Effector CD4-positive, alpha-beta T cell (primary cell): Measurements from ENCODE around the gene BSDC1.

Experiments used
- DNase-seq: peaks from one replicate; pipeline ENCODE4 v3.0.0-alpha.2; 2020

BSDC1 gene

DNA sequence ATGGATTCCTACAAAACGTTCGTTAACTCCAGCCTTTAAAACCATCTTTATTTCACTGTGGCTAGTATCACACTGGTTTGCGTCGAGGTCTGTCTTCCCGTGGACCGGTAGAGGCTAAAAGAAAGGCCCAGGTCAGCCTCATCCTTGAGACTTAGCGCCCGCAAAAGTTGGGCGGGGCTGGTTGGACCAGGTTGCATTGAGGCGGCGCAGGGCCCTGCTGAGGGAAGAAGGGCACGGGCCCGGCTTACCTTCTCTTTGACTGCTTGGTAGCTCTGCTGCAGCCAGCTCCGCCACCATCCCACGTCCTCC is 455 bp downstream of the BSDC1 start:
- DNase-seq: no peak

DNA sequence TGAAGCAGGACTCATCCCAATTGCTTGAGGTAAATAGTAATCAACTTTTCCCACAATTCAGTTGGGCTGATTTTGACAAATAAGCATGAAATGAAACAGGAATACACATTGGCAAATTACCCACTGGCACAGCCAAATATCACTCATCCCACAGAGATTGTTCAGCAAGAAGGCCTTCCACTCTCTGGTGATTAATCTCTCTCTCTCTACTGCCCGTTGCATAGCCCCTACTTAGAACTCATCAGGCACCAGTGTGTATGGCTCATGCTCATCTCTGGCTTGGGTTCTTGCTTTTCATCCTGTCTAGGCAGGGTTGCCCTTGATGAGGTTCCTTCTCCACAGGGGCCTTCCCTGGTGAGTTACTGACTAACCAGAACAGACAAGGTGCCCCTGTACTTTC is 1.1 kb downstream of the BSDC1 start:
- DNase-seq: no peak

DNA sequence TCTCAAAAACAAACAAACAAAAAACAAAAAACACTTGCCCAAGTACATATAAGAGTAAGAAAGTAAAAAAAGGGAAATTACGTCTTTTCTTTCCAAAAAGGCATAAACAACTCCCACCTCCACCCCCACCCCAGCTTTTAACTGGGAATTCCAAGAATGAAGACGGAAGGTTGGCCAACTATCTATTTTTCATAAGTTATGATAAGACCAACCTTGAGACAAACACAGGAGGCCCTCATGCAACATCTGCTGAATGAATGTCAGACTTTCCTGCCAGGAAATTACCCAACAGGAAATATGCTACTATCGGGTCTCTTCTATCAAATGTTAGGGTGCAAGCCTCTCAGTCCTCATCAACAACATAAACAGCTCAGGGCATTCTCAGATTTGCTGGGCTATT is 1.9 kb downstream of the BSDC1 start:
- no peak for DNase-seq

DNA sequence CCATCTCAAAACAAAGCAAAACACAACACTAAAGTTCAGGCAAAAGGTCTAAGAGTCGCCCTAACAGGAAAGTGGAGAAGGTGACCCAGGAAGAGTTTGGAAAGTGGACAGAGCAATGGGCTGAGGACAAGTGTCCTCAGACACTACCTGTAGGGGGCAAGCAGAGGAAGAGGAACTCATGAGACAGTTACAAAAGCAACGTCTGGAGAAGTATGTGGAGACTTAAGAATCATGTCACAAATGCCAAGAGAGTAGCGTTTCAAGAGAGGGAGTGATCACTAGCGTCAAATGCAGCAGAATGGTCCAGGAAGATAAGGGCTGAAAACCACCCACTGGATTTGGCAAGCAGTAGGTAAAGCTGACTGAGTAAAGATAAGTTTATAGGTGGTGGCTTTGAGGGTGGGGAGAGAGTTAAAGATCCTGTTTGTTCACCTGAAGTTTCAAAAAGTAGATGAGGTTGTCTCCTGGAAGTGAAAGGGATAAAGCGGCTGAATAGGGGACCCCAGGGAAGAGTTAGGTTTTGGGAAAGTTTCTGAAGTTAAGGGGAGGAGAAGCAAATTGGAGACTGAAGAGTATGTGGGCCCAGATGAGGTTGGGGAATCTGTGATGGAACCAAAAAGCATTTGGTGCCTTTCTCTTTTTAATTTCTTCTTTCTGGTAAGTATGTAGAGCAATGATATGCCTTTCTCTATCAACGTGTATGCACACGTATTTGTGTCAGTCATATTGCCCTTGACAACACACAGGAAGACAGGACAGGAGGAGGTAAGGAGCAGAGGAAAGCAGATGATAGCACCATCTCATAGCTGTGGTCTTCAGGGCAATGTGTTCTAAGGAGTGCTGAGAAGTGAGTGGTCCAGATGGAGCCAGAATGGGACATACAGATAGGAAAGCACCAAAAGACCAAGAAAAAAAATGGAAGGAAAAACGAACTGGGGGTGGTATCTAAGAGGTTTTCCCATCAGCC is 3.1 kb downstream of the BSDC1 start:
- no peak for DNase-seq

DNA sequence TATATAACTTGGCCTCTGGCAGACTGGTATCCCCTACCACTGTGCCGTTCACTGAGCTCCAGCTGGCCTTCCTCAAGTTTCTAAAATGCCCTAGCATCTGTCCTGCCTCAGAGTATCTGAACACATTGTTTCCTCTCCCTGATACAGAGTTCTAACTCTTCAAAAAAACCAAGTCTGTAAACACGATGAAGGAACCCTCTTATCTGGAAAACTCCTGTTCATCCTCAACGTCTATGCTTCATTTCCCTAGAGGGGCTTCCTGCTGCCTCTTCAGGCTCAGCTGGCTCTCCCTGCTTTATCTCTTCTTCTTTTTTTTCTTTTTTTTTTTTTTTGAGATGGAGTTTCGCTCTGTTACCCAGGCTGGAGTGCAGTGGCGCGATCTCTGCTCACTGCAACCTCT is 5.6 kb downstream of the BSDC1 start:
- DNase-seq: no peak

DNA sequence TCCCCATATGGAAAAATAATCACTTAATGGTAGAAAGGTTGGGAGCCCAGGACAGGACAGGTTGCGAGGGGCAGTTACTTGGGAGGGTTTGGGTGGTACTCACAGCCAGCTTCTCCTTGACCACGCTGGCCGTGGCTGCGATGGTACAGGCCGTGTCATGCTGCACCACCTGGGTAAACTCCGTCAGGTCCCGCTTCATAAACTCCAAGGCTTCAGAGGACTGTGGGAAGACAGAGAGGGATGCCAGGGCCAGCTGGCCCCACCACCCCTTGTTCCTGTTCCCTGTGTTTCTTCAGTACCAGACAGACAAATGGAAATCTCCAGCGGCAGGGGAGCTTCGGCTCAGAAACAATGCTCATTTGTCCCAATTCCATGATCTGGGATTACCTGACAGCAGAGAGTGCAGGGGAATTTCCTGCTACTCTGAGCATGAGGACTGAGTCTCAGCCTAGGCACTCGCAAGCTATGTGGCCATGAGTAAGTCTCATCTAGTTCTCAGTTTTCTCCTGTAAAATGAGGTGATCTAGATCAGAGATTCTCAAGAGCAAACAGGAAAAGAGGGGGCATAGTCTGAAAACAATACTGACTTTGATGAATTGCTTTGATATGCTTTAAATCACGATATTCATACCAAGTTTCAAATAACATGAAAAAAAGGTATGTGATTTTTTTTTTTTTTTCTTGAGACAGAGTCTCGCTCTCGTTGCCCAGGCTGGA is 7.4 kb downstream of the BSDC1 start:
- DNase-seq: no peak

DNA sequence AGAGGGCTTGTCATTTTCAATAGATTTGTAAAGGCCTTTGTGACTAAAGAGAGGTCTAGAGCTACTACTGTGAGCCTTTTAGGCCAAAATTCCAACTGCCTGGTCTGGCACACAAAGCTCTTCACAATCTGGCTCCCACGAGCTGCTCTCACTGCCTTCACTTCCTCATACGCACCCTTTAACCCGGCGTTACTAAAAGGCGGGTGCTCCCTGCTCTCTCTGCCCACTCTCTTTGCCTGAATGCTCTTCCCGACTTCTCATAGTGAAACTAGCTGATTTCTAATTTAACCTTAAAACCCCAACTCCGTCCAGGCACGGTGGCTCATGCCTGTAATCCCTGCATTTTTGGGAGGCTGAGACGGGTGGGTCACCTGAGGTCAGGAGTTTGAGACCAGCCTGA is 14.2 kb downstream of the BSDC1 start:
- DNase-seq: no peak

DNA sequence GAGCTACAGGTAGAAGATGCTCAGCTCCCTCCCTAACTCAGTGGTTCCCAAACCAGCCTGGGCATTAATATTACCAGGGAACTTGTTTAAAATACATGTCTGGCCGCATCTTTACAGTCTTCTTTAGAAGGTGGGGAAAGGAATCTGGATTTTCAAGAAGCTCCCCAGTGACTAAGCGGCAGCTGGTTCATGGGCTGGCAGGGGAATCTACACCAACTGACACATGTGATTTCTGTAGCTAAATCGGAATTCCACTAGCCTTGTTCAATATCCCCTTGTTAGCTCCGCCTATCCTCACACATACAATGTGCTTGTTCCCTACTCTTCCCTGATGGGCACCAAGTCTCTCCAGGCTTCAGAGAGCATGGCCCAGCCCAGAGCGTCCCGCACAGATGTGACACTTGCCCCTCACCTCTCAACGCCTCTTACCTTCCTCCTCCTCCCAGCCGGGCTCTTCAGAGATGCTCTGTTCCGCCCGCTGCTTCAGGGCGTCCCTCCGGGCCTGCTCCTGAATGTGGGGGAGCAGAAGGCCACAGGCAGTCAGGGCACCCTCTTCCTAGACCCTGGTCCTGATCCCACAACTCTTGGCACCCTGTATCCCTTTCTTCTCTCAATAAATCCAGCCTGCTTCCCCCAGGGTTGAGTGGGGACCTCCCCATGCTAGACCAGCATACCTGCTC is 16.6 kb downstream of the BSDC1 start:
- no peak for DNase-seq

DNA sequence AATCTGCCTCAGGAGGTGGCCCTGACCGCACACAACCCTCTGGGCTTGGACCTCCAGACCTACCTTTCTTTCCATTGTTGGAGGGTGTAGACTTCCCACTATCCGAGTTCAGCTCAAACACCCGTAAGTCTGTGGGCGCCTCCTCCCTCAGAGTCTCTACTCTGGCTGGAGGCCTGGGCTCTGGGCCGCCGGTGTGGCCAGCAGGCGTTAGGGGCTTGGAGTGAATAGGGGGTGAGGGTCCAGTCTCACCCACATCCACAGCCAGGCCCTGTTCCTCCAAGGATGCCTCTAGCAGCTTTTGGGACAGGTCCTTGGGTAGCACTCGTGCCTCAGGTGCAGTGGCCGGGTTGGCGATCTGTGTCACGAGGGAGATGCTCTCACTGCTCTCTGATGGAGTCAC is 18.0 kb downstream of the BSDC1 start:
- no peak for DNase-seq

DNA sequence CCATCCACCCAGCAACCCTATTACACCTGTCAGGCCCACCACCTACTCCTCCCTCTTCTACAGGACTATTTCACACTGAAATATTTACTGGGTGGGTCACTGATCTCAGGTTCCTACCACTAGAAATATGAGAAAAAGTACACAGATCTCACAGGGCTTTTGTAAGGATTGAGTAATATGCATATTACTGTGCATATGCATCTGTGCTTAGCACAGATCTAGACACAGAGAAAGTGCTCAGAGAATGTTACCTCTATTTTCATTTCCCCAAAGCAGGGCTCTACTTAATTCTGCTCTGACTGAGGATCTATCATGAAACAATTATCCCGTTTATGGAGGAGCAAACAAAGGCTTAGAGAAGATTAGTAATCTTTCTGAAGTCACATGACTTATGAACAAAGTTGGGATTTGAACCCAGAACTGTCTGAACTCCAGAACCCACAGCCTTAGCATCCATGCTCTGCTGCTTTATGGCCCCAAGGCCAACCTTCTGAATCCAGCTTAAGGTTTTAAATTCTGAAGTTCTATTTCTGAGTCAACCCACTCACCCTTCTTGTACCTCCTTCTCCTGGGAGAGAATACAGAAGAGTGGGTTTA is 20.1 kb downstream of the BSDC1 start:
- no peak for DNase-seq

DNA sequence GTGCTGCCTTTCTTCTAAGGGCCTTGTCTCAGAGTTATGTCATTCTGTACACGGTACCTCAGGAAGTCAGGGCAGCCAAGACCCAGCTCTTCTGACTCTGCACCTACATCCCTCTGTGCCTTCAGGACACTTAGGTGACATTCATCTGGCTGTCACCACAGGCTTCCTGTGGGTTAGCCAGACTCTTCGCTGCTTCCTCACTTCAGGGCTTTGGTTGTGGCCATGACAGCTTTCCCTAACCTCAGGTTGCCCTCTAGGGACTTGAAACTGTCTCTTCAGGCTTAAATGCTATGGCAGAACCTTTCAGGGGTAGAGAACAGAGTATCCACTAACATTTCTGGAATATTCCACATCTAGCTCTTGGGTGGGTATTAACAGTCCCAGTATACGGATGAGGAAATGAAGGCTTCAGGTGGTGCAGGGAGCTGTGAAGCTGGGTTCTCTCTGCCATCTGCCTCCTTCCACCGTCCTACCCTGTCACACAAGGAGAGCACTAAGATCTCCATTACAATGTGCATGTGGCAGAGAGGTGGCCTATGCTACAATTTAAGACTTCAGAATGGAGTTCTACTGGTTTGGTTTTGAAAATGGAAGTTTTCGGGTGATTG is 22.0 kb downstream of the BSDC1 start:
- DNase-seq: peak; percentile 42

DNA sequence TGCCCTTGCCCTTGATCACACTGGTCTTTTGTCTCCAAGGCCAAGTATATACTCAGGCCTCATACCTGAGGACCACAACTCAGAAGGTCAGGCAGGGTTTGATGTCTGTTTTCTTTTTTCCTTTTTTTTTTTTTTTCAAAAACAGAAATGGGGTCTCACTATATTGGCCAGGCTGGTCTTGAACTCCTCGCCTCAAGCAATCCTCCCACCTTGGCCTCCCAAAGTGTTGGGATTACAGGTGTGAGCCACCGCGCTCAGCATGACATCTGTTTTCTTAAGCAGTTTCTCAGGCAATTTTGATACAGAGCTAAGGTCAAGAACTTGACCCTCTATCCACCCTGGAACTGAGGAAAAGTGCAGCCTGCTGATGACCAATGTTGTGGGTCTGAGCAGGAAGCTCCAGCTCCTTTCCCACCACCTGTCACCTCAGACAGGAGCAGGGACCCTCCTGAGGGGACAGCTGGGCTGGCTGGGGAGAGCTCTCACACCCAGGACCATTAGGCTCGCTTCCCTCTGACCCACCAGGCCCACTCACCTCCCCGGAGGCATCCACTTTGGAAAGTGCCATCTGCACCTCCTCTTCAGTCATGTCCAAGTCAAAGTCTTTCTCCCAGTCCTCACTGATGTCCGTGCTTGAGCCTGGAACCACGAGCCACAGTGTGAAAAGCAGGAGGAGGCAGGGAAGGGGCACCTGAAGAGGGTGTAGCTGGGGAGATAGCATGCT is 26.2 kb downstream of the BSDC1 start:
- DNase-seq: no peak

DNA sequence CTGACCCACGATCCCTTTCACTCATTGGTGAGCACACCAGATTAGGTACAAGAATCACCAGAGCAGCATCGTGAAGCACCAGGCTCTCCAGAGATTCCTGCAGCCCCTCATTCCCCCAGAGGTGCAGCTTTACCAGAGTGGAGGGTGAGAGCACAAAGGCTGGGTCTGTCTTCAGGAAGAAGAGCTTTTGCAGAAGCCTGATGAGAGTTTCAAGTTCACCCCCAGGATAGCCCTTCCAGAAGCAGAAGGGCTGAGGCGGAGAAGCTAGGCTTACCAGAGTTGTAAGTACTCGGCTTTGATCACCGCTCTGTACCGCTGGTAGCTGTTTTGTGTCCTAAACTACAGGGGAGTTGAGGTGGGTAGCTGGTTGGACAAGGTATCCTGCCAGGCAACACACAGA is 28.8 kb downstream of the BSDC1 start:
- DNase-seq: no peak

DNA sequence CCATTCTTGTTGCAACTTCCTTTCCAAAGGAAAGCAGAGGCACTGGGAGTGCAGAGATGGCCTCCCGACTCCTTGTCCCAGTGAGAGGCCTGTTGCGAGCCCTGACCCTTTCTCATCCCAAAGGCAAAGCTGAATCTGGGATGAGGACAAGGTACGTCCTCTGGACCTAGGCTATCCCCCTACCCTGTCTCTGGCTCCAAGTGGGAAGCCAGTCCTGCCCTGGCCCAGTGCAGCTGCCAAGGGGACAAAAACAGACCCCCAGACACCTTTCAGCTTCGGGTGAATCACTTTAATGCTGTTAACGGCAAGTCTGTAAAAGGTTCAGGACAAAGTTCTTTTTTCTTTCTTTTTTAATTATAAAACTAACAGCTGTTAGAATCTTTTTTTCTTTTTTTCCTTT is 29.4 kb downstream of the BSDC1 start:
- no peak for DNase-seq

DNA sequence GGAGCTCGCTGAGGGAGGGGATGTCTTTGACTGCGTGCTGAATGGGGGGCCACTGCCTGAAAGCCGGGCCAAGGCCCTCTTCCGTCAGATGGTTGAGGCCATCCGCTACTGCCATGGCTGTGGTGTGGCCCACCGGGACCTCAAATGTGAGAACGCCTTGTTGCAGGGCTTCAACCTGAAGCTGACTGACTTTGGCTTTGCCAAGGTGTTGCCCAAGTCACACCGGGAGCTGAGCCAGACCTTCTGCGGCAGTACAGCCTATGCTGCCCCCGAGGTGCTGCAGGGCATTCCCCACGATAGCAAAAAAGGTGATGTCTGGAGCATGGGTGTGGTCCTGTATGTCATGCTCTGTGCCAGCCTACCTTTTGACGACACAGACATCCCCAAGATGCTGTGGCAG is 30.5 kb downstream of the BSDC1 start:
- DNase-seq: no peak

DNA sequence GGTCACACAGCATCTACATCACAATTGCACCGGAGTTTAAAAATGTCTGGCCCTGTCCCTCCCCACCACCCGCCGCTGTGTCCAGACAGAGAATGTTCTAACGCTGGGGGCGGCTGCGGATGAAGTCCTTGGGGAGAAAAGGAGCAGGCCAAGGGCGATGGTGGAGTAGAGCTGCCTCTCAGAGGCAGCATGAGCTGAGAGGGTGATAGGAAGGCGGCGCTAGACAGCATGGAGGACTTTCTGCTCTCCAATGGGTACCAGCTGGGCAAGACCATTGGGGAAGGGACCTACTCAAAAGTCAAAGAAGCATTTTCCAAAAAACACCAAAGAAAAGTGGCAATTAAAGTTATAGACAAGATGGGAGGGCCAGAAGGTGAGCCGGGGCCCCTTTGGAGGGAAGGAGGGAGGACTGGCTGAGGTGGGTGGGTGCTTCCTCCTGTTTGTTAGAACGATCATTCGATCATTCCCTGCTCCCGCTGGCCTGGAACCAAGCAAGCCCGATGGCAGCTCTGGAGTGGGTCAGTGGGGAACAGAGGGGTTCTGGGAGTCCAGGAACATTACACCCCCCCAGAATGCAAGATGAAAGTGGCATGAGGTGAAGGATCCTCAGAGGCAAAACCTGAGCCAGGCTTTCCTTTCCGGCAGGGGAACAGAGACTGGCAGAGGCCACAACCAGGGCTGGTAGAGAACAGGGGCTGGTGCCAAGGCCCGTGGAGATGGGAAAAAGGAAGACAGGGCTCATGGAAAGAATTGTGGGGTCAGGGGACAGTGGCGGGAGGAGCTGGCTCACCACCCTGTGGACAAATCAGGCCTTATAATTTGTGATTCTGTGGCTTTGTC is 31.5 kb downstream of the BSDC1 start, which contains the start of the genes FAM229A and TSSK3:
TSS of gene FAM229A (minus strand) at position 12 of the 840 bp plus-strand sequence. CDS start 394 bp downstream, outside the sequence.
TSS of gene TSSK3 (plus strand) at position 66 of the 840 bp plus-strand sequence. CDS start at position 229, 163 bp downstream.
- DNase-seq: no peak

DNA sequence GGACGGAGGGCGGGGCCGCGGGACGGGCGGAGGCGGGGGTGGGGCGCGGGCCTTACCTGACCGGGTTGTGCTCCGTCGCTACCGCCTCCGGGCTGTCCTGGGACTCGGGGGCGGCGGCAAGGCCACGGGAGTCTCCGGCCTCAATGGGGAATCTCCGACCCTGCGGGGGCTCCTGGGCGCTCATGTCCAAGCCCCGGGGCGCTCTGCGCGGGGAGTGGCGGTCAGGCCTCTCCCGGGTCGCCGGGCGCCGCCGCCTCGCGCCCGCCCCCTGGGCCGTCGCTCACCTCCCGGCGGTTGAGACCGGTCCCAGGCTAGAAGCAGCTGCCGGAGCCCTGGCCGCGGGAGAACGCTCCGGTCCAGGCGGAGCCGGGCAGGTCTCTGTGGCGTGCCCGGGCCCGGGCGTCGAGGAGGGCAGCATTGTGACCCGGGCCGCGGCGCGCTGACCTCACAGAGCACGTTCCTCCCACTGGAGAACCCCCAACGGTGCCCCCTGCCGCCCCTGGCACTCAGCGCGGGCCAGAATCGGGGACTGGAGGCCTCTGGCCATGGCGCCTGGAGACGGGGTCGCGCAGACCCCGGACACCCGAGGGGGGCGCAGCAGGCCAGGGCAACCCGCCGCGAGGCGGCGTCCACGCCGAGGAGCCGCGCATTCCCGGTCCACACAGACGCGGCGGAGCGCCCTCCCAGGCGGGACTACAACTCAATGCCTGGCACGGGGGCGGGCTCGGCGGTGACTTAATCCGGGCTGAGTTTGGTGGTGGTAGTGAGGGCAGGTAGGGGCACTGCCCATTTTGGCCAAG is 32.4 kb downstream of the BSDC1 start:
- no peak for DNase-seq

DNA sequence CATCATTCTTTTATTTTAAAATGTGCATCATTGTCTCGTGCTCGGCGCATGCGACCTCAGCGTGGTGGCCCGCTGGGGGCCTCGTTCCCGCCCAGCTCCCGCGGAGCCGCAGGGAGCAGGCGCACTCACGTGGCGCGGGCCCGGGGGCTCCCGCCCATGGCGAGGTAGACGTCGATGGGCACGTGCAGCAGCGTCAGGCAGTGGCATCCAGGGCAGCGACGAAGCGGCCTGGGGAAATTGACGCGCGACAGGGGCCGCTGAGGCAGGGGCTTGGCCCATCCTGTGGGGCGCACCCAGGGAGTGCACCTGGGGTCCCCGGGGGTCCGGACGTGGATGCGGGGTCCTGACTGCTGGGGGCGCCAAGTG is 33.0 kb downstream of the BSDC1 start:
- DNase-seq: no peak

DNA sequence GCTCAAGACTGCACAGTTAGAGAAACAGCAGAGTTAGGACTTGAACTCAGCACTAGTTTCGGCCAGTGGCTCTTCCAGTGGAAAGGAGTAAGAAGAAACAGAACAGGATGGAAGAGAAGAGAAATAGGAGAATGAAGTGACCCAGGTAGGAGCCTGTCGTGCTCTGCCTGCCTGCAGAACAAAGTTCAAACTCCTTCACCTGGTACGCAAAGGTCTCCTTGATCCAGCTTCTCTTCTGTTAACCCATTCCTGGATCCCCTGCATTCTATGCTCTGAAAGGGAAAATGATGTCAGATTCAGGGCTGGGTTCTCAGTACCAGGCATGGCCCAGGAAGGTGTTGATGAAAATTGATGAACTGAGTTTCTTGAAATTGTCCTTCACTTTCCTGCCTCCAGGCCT is 35.8 kb downstream of the BSDC1 start:
- DNase-seq: no peak

DNA sequence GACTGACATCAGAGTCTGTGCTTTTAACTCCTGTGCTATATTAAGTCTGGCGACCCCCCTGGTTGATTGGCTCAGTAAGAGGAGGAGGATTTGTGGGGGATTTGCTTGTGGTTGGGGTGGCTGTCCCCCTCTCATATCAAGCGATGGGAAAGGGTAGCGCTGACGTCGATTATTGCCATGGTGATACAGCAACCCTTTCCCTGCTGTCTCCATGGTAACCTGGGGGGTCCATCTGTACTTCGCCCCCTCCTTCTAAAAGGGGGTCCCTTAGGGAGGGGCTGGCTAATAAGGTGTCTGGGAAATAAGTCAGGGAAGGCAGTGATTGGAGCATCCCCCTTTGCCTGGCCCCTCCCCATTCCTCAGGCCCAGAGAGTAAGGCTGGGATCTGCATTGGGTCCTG is 36.6 kb downstream of the BSDC1 start:
- no peak for DNase-seq
